Measurements from ENCODE around the gene RAPGEF5. TPM values are rescaled to one million over a fixed set of nuclear protein-coding genes. Genes with fewer than 3 reads are reported as not detected.

RAPGEF5 gene
- total RNA-seq, 1 donor from 2014 or later: 5.8 TPM

GRCh38 chr7:22248111-22248809 is 108.7 kb downstream of the RAPGEF5 start:
- Histone ChIP-seq H3K27me3 (ENCODE audit: control insufficient read depth, insufficient read depth, low read length) (no peaks in the 10 kb centered on the region), H3K36me3 (ENCODE audit: control insufficient read depth, insufficient read depth, low read length) (no peaks in the 10 kb centered on the region), H3K4me3 (ENCODE audit: low read depth, low read length) (no peak overlapping the region)
- TF ChIP-seq CTCF (IDR thresholded peaks at IDR 0.05; ENCODE audit: insufficient read depth, low read length, severe bottlenecking): no peak
- FAIRE-seq (no peak), DNase-seq (ENCODE audit: low read depth) (no peak)

- no peak overlapping the region for H3K4me3 ChIP-seq (ENCODE audit: low read depth, low read length)
- DNase-seq (ENCODE audit: low read depth) (no peak), FAIRE-seq (no peak)
- TF ChIP-seq CTCF (IDR thresholded peaks at IDR 0.05; ENCODE audit: insufficient read depth, low read length, severe bottlenecking): no peak
- no peaks in the 10 kb centered on the region for H3K36me3 ChIP-seq (ENCODE audit: control insufficient read depth, insufficient read depth, low read length)
- H3K27me3 ChIP-seq (ENCODE audit: control insufficient read depth, insufficient read depth, low read length): no peaks in the 10 kb centered on the region
Observed at GRCh38 chr7:22241805-22242390, 115.1 kb downstream of the RAPGEF5 start.

- Histone ChIP-seq H3K4me3 (ENCODE audit: low read depth, low read length) (no peak overlapping the region), H3K27me3 (ENCODE audit: control insufficient read depth, insufficient read depth, low read length) (no peaks in the 10 kb centered on the region), H3K36me3 (ENCODE audit: control insufficient read depth, insufficient read depth, low read length) (no peaks in the 10 kb centered on the region)
- FAIRE-seq (no peak), DNase-seq (ENCODE audit: low read depth) (no peak)
- no peak for TF ChIP-seq CTCF (IDR thresholded peaks at IDR 0.05; ENCODE audit: insufficient read depth, low read length, severe bottlenecking)
Observed at GRCh38 chr7:22240904-22241571, 115.9 kb downstream of the RAPGEF5 start.

- Histone ChIP-seq H3K4me3 (ENCODE audit: low read depth, low read length) (no peak overlapping the region), H3K27me3 (ENCODE audit: control insufficient read depth, insufficient read depth, low read length) (no peaks in the 10 kb centered on the region), H3K36me3 (ENCODE audit: control insufficient read depth, insufficient read depth, low read length) (no peaks in the 10 kb centered on the region)
- no peak for TF ChIP-seq CTCF (IDR thresholded peaks at IDR 0.05; ENCODE audit: insufficient read depth, low read length, severe bottlenecking)
- FAIRE-seq: no peak
- peak; percentile 51 for DNase-seq (ENCODE audit: low read depth)
Observed at GRCh38 chr7:22238354-22239311, 118.3 kb downstream of the RAPGEF5 start.

- Histone ChIP-seq H3K36me3 (ENCODE audit: control insufficient read depth, insufficient read depth, low read length) (no peaks in the 10 kb centered on the region), H3K27me3 (ENCODE audit: control insufficient read depth, insufficient read depth, low read length) (no peaks in the 10 kb centered on the region), H3K4me3 (ENCODE audit: low read depth, low read length) (no peak overlapping the region)
- no peak for DNase-seq (ENCODE audit: low read depth)
- no peak for TF ChIP-seq CTCF (IDR thresholded peaks at IDR 0.05; ENCODE audit: insufficient read depth, low read length, severe bottlenecking)
- FAIRE-seq: no peak
Observed at GRCh38 chr7:22235134-22235533, 121.8 kb downstream of the RAPGEF5 start.

Data from bronchial epithelial cell (primary cell).